DOHH2 (cell line): ENCODE measurements around the gene KIF21B.
"Not testable (repeated sequence)": the region's sequence is repeated elsewhere in the genome, so short reads cannot be mapped to it uniquely, and the experiment has no call there.

Experiments
- H3F3A ChIP-seq: fragments of 200-600 bp; sonication (generic), shearing (Covaris generic); 2 replicates; pipeline ENCODE4 v1.6.0; 2016; ENCODE audit warnings: antibody characterized with exemption, mild to moderate bottlenecking; ENCODE audit not compliant: control insufficient read depth, insufficient read depth
- H3K27ac ChIP-seq: fragments of 200-600 bp; sonication (generic); 2 replicates; pipeline ENCODE4 v1.5.1; 2014; ENCODE audit warnings: low read depth, mild to moderate bottlenecking, low read length, moderate library complexity
- H3K27me3 ChIP-seq: fragments of 200-600 bp; sonication (generic); 2 replicates; pipeline ENCODE4 v1.6.1; 2014; ENCODE audit warnings: mild to moderate bottlenecking, low read length, mixed read lengths; ENCODE audit not compliant: control insufficient read depth
- H3K36me3 ChIP-seq: fragments of 200-600 bp; sonication (generic); 2 replicates; pipeline ENCODE4 v1.6.1; 2014; ENCODE audit warnings: mild to moderate bottlenecking, low read length, moderate library complexity, mixed read lengths; ENCODE audit not compliant: control insufficient read depth
- H3K4me1 ChIP-seq: fragments of 200-600 bp; sonication (generic); 2 replicates; pipeline ENCODE4 v1.6.1; 2014; ENCODE audit warnings: mild to moderate bottlenecking, low read length, mixed read lengths; ENCODE audit not compliant: control insufficient read depth
- H3K4me2 ChIP-seq: fragments of 200-600 bp; sonication (generic); 2 replicates; pipeline ENCODE4 v1.6.0; 2014; ENCODE audit warnings: mild to moderate bottlenecking, low read length, moderate library complexity
- H3K4me3 ChIP-seq: fragments of 200-600 bp; sonication (generic); 2 replicates; pipeline ENCODE4 v1.5.1; 2014; ENCODE audit warnings: mild to moderate bottlenecking, low read length, mixed read lengths
- H3K79me2 ChIP-seq: fragments of 200-600 bp; sonication (generic); 2 replicates; pipeline ENCODE4 v1.6.1; 2014; ENCODE audit warnings: mild to moderate bottlenecking, low read length, mixed read lengths; ENCODE audit not compliant: control insufficient read depth
- H3K9me2 ChIP-seq: fragments of 200-600 bp; sonication (generic); replicated peaks from 2 replicates; pipeline ENCODE4 v1.6.1; 2014; ENCODE audit warnings: mild to moderate bottlenecking, low read length, mixed read lengths; ENCODE audit not compliant: control insufficient read depth
- H3K9me3 ChIP-seq: fragments of 200-600 bp; sonication (generic); 2 replicates; pipeline ENCODE4 v1.6.1; 2014; ENCODE audit warnings: antibody characterized with exemption, low read length, mixed read lengths; ENCODE audit not compliant: control insufficient read depth, insufficient read depth
- H4K20me1 ChIP-seq: fragments of 200-600 bp; sonication (generic); 2 replicates; pipeline ENCODE4 v1.6.0; 2014; ENCODE audit warnings: low read depth, mild to moderate bottlenecking, antibody characterized with exemption, low read length, moderate library complexity; ENCODE audit not compliant: control insufficient read depth, insufficient read depth
- EZH2phosphoT487 ChIP-seq: fragments of 200-600 bp; sonication (generic); IDR thresholded peaks from 2 replicates; pipeline ENCODE4 v1.6.1; 2017; ENCODE audit warnings: borderline replicate concordance, mild to moderate bottlenecking, antibody characterized with exemption, low read length, moderate library complexity, mixed read lengths
- TF ChIP-seq, protein P1 (sequence below): fragments of 200-600 bp; sonication (generic); IDR thresholded peaks from one replicate; pipeline ENCODE4 v1.5.1; 2014; ENCODE audit warnings: antibody characterized with exemption, mild to moderate bottlenecking, low read depth, low read length; ENCODE audit not compliant: poor library complexity, severe bottlenecking

The KIF21B gene

DNA sequence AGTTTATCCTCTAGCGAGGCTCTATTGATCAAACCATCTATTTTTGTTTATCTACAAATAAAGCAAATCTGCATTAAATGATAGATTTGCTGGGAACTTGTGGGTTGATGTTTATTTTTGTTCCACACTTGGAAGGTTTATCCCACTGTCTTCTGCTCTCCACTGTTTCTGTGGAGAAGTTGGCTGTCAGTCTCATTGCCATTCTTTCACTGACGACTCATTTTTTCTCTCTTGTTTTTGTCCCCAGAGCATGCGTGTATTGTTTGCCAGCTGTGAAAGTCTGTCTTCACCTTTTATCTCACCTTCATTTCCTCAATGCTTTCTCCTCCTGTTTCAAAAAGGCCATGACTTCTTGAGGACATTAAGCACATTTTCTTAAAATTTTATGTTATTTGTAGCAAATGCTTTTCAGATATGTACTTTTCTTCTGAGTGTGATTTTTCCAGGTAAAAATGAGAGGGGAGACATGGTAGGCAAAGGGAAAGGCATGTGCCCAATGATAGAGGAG is 76.4 kb downstream of the KIF21B start:
- Histone ChIP-seq H3K36me3 (no peaks in the 10 kb centered on the region), H3K9me3 (0 out of 2 replicates have a peak, but pooled peaks cover 4% of the 10 kb centered on the region), H3K79me2 (no peaks in the 10 kb centered on the region), H3K4me1 (no peaks in the 10 kb centered on the region), H4K20me1 (no peaks in the 10 kb centered on the region), H3K9me2 (no peaks in the 10 kb centered on the region), H3K27me3 (peaks cover 16% of the 10 kb centered on the region), H3K27ac (no peak overlapping the region), H3K4me3 (no peak overlapping the region), H3F3A (no peaks in the 10 kb centered on the region), H3K4me2 (no peak overlapping the region)
- no peak for TF ChIP-seq EZH2phosphoT487
- TF ChIP-seq, protein P1, sequence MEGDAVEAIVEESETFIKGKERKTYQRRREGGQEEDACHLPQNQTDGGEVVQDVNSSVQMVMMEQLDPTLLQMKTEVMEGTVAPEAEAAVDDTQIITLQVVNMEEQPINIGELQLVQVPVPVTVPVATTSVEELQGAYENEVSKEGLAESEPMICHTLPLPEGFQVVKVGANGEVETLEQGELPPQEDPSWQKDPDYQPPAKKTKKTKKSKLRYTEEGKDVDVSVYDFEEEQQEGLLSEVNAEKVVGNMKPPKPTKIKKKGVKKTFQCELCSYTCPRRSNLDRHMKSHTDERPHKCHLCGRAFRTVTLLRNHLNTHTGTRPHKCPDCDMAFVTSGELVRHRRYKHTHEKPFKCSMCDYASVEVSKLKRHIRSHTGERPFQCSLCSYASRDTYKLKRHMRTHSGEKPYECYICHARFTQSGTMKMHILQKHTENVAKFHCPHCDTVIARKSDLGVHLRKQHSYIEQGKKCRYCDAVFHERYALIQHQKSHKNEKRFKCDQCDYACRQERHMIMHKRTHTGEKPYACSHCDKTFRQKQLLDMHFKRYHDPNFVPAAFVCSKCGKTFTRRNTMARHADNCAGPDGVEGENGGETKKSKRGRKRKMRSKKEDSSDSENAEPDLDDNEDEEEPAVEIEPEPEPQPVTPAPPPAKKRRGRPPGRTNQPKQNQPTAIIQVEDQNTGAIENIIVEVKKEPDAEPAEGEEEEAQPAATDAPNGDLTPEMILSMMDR, result no peak

DNA sequence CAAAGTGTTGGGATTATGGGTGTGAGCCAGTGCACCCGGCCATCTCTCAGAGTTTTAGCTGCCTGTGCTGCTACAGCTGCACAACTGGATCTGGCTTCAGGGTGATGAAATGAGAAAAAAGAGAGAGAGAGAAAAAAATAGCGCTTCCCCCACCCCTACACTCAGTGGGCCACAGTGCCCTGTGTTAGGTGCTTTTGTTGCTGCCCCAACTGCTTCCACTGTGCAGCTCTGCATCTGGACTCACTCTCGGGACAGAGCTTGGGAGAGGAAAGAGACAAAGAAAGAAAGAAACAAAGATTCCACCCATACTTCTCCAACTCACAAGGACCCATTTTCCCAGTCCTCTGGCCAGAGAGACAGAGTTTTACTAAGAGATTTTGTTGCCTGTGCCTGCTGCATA is 78.4 kb downstream of the KIF21B start:
- Histone ChIP-seq H3F3A (no peaks in the 10 kb centered on the region), H3K36me3 (no peaks in the 10 kb centered on the region), H3K9me3 (0 out of 2 replicates have a peak, but pooled peaks cover 4% of the 10 kb centered on the region), H3K4me3 (no peak overlapping the region), H4K20me1 (no peaks in the 10 kb centered on the region), H3K4me1 (no peaks in the 10 kb centered on the region), H3K9me2 (no peaks in the 10 kb centered on the region), H3K27ac (no peak overlapping the region), H3K79me2 (no peaks in the 10 kb centered on the region), H3K27me3 (peaks cover 19% of the 10 kb centered on the region), H3K4me2 (no peak overlapping the region)
- TF ChIP-seq, protein P1, result no peak
- no peak for TF ChIP-seq EZH2phosphoT487

DNA sequence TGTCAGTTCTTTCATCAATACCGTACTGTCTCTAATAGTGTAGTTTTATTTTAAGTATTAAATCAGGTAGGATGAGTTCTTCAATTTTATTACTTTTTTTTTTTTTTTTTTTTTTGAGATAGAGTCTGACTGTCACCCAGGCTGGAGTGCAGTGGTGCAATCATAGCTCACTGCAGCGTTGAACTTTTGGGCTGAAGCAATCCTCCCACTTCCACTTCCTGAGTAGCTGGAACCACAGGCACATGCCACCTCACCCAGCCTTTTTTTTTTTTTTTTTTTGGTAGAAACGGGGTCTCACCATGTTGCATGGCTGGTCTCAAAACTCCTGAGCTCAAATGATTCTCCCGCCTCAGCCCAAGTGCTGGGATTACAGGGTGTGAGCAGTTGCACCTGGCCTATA is 84.6 kb downstream of the KIF21B start:
- Histone ChIP-seq H3K9me3 (no peaks in the 10 kb centered on the region), H3K4me3 (no peak overlapping the region), H3F3A (no peaks in the 10 kb centered on the region), H3K27ac (no peak overlapping the region), H3K36me3 (no peaks in the 10 kb centered on the region), H3K79me2 (no peaks in the 10 kb centered on the region), H3K4me2 (no peak overlapping the region), H3K4me1 (no peaks in the 10 kb centered on the region), H3K27me3 (peaks cover 3% of the 10 kb centered on the region; the same call in 1 of the 2 replicates), H3K9me2 (no peaks in the 10 kb centered on the region), H4K20me1 (no peaks in the 10 kb centered on the region)
- TF ChIP-seq EZH2phosphoT487, result no peak

DNA sequence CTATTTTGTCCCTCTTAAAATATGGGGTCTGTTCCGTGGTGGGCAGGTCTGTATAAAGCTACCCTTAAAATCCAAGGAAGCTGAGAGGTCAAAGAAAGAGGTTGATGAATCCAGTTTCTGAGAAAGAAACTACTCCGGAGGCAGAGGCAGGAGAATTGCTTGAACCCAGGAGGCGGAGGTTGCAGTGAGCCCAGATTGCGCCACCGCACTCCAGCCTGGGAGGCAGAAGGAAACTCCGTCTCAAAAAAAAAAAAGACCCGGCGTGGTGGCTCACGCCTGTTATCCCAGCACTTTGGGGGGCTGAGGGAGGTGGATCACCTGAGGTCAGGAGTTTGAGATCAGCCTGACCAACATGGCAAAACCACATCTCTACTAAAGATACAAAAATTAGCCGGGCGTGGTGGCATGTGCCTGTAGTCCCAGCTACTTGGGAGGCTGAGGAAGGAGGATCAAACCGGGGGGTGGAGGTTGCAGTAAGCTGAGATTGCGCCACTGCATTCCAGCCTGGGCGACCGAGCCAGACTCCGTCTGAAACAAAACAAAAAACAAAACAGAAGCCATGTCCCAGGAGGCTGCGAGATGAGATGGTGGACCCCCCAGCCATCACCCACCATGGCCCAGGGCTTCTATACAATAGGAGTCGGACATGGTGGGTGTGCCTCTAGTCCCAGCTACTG is 88.1 kb downstream of the KIF21B start:
- not testable (repeated sequence) for H3K4me3 ChIP-seq, H3K79me2 ChIP-seq, H4K20me1 ChIP-seq, H3K9me2 ChIP-seq, H3K27ac ChIP-seq, H3K4me1 ChIP-seq, H3F3A ChIP-seq, H3K9me3 ChIP-seq, H3K36me3 ChIP-seq, H3K4me2 ChIP-seq, H3K27me3 ChIP-seq
